Pons (tissue), 1 donor: ENCODE results near the gene TSHZ3.

ENCODE experiments used
- DNase-seq: peaks from one replicate; pipeline ENCODE4 v3.0.0-alpha.2; 2016; ENCODE audit warnings: low spot score

The TSHZ3 gene

DNA sequence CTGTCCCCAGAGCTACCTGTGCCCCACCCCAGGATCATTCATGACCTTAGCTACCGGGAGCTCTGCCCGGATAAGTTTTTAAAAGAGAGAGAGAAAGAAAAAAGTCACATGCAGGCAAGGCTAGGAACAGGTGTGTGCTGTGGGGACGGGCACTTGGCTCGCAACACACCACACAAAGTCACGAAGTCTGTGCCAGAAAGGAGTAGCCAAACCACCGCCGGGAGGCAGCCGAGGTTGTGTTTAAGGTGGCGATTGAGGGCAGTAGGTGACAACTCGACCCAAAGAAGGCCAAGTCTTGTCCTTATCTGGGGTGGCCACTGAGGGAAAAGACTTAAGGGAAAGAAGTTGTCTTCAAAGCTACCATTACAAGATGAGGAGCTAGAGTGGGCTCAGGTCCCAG, 4.6 kb upstream of the TSHZ3 start:
- no peak for DNase-seq

DNA sequence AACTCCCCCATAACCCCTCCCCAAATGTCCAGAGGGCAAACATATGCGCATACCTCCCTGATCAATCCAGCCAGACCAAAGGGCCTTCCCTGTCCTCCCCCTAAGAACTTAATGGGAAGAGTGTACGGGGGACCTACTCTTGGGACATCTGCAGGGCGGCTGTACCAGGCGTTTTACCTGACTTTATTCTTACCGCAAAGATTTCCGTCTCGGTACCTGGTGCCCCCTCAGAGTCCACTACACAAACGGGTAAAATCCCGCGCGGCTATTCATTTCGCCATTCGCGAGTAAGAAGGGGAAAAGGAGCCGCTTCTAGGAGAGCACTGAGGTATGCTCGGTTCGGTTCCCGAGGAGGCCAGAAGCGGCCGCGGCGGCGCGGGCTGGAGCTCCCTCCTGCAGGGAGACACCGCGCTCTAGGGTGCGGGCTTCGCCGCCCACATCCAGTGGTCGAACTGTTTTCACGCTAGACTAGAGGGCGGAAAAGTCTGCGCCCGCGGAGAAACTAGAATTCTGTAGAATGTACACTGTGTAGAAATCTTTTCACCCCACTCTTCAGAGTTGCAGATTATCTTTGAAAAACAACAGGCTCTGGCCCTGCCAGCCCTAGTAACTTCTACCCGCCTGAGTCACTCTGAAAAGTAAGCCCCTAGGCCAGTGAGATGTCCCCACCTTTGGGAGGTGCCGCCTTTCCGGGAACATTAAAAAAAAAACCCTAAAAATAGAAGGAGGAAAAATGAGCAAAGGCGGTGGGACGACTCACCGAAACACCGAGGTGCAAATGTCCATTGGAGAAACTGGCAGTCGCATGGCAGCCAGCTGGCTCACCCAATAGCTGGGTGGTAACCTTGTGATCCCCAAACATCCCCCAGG, 3.8 kb upstream of the TSHZ3 start:
- DNase-seq, result no peak

DNA sequence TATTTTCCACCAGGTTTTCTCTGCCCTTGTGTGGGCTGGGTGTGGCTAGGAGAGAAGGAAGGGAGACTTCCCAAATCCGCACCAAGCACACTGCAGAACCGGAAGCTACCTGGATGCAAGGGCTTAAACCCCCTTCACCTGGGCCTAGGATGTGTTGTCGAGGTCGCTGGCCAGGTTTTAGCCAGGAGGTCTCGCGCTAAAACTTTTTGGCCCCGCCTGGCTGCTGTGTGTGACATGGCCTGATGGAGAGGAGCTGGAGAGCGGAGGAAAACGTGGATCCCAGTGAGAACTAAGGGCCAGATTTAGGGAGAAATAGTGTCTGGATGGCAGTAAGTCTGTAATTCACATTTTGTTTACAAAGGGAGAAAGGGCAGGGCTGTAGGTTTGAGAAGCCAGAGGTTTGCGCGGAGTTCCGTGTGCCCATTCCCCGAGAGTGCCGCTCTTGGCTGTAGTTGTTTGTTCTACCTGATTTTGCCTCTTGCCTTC, 3.1 kb upstream of the TSHZ3 start:
- DNase-seq, result no peak

DNA sequence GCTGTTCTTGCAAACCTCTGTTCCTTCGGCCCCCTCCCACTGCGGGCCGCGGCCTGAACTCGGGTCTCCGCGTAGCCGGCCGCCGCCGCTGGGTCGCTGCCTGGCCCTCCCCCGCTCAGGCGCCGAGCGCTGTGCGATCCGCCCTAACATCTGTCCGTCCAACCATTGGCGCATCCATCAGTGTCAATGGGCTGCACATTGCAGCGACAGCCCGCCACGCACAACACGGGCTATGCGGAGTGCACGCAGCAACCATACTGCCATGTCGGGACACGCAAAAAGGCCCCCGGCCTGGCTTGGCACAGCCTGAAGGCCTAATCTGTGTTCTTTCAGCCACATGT, 2.6 kb upstream of the TSHZ3 start:
- DNase-seq, result no peak

DNA sequence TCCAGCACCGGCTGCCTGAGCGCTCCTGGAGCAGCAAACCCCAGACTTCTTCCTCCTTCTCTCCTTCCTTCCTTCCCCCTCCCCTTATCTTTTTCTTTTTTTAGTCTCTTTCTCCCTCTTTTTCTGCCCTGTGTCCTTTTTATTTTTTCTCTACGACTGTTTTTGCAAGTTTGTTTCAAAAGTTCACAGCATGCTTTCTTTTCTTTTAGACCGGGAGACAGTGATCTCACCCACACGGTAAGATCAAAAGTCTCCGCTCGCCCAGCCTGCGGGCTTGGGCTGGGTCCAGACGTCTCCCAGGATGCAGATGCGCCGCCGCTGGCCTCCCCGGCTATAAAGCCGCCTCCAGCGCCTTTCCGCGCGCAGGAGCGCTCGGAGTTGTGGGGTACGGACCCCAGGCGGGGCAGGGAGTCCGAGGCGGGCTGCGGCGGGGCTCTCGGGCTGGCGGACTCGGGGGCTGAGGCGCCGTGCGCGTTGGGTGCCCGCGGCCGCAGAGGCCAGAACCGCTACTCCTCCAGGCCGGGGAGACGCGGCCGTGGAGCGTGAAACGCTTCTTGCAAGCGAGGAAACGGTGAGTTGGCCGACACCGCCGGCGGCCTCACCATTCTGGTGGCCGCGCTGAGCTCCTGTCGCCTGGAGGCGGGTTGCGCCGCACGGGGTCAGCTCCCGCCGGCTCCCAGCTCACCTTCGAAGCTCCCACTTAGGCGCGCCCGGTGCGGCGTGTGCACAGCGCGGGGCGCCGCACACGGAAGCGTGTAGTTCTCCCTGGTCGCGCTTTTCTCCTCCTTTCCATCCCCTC, 2.0 kb upstream of the TSHZ3 start:
- DNase-seq, result no peak

DNA sequence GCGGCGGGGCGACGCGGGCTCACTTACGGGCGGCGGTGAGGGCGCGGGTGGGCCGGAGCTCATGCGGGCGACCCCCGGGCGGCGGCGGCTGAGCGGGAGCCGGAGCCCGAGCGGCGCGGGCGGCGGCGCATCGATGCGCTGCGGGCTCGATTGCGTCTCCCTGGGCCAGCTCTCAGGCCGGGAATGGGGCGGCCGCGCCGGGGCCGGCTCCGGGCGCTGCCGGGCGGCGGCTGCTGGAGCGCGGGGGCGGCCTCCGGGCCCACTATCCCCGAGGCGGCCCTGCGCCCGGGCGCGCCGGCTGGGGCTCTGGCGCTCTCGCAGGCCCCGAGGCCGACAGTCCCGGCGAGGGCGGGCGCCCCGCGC, 1.4 kb upstream of the TSHZ3 start:
- DNase-seq, result no peak

DNA sequence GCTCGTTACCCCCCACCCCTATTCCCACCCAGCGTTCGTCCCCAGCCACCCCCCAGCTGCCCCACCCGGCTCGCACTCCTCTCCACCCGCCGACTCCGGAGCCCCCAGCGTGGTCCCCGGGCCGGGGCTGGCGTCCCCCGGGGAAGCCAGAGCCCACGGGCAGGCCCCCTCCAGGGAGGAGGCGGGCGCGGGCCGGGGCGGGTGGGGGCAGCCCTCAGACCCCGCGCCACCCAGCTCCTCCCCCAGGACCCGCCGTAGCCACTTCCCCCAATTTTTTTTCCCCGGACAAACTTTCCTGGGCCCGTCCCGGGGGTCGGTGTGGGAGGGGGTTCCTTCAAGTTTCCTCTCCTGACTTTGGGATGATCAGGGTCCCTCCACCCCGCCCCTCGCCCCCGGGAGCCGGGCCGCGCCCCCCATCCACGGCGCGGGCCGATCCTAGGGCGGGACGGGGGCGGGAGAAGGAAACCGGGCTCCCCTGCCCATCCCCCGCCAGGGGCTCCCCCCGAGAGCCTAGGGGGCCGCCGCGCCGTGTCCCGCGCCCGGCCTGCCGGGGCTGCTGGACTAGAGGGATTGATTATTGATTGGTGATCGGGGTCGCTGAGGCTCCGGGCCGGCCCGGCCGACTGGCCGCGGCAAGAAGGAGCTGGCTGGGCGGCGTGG, 927 bp upstream of the TSHZ3 start:
- no peak for DNase-seq

- DNase-seq, result no peak
These were observed 616 bp downstream of the TSHZ3 start for GRCh38 chr19:31348481-31349159.

DNA sequence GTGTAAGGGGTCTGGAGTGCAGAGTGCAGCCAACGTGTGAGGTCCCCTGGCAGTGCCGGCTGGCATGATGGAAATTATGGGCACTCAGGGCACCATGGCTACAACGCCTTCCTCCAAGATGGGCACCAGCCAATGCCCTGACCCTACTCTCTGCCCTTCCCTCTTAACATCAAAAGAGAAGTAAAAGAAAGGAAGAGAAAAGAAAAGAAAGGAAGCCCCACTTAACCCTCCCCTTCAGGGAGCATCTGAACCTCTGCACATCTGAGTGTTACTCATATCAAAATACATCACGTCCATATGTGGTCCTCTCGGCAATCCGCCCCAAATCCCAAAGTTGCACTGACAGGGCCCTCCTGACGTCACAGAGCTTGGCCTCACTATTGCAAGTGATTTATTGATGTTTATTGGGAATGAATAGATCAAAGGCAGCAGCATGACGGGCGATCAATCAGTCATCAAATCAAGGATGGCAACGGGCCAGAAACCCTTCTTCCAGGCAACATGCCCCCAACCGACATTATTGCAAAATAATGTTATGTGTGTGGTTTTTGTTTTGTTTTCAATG, 1.3 kb downstream of the TSHZ3 start:
- no peak for DNase-seq

DNA sequence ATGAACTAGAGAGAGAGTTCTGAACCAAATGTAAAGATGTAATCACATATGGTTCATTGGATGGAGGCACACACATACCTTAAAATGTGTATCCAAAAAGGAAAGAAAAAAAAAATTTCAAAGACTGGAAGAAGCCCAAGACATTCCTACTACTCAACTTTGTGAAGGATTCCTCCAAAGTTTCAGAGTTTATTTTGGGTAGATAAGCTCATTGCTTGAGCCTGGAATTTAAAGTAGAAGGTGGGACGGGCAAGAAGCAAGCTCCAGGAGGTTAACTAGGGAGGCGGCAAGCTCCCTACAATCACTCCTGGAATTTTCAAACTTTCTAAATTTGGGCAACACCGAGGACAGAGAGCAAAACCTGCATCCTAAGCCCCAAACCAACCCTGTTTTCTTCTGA, 1.9 kb downstream of the TSHZ3 start:
- no peak for DNase-seq

GRCh38 chr19:31346184-31347059, 2.8 kb downstream of the TSHZ3 start:
- DNase-seq, result no peak

DNA sequence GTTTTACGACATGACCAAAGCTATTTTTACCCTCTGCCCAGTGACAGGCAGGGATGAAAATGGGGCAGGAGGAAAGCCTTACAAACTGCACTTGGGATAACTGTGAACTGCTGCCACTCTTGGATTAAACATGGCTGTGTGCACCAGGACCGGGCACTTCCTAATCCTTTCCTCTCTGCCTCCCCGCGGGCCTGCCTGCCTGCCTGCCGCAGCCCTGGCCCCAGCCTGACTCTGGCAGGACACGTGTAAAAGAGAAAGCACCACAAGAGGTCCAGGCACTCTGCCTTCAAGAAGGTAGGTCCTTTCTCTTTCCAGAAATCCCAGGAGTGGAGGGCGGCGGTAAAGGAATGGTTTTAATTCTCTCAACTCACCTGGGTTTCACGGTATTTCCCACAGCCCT, 4.8 kb downstream of the TSHZ3 start:
- no peak for DNase-seq

DNA sequence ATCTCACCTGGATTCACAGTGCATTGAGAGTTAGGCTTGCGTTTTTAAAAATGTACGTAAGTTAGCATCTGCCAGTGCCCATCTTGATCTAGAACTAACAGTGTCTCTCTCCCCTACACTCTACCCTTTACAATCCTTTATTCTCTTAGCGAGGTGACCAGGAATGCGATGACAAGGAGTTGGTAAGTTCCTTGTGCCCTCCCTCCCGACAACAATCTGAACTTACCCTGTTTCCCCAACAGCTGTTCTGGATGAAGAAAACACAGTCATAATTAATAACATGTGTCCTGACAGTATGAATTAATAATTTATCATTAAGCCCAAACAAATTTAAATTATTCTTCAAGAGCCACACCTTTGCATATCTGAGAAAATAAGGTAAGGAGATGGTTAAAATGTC, 6.3 kb downstream of the TSHZ3 start:
- DNase-seq, result no peak

DNA sequence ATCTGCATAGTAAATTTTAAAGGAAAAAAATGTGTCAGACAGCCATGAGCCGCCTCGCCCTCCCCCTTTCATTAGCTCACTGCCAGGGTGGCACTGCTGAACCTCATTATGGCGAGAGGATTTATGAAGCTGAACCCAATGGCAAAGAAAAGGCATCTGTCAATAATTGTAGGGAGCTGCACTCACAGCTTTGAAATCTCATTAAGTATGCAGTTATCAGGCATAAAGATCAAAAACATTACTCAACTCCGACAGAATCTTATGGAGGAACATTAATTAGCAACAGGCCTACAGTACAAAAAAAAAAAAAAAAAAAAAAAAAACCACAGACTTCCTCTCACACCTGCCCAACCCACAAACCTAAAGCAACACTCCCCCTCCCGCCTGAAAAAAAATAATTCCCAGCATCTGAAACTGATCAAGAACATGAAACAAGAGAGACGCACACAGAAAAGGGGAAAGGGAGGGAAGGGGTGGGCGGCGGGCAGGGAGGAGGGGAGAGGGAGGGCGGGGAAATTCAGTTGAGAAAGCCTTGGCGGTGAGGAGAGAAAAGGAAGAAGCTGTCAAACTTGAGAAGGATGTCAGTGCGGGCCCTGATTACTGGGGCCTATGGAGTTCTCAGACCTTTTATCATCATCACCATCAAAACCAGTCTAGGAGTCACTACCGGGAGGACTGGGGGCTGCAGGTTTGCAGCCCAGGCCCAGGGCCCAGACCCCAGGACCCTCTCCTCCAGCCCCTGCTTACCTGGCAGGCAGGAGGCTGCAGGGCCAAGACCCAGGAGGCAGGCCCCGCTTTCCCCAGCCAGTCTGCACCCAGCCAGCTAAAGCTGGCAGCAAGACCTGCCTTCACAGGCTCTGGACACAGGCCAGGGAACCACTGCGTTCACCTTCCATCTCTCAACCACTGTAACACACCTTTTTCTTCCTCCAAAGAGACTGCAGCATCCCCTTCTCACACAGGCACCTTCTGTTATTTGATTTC, 8.9 kb downstream of the TSHZ3 start:
- DNase-seq, result no peak

GRCh38 chr19:31339411-31339810, 9.8 kb downstream of the TSHZ3 start:
- DNase-seq, result no peak

DNA sequence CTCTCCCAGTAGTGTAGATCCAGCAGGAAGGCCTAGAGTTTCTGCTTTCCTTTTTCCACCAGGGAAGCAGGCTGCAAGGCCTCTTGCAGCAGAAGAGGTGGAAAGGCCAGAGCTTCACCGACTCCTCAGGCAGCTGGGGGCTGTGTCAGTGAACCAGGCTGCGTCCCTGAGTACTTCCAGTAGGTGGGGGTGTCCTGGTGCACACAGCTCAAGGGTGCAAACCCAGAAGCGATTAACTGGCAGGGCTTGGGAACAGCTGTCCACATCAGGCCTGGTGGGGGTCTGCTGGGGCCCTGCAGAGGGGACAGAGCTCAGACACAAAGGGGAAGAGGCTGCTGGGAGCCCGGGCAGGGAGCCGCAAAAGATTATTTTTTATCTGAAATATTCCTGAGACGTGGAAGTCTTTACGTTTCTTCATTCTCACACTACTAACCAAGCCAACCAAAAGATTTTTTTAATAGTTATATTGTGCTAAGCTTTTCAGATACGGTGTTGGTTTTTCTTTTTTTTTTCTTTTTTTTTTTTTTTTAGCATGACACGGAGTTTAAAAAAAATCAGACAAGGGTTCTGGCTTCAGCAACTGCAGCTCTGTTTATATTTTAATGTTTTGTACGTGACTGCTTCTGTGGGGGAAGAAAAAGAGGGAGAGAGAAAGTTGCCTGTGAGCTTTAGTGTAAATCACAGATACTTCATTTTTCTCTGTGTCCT, 11.0 kb downstream of the TSHZ3 start:
- DNase-seq, result no peak

DNA sequence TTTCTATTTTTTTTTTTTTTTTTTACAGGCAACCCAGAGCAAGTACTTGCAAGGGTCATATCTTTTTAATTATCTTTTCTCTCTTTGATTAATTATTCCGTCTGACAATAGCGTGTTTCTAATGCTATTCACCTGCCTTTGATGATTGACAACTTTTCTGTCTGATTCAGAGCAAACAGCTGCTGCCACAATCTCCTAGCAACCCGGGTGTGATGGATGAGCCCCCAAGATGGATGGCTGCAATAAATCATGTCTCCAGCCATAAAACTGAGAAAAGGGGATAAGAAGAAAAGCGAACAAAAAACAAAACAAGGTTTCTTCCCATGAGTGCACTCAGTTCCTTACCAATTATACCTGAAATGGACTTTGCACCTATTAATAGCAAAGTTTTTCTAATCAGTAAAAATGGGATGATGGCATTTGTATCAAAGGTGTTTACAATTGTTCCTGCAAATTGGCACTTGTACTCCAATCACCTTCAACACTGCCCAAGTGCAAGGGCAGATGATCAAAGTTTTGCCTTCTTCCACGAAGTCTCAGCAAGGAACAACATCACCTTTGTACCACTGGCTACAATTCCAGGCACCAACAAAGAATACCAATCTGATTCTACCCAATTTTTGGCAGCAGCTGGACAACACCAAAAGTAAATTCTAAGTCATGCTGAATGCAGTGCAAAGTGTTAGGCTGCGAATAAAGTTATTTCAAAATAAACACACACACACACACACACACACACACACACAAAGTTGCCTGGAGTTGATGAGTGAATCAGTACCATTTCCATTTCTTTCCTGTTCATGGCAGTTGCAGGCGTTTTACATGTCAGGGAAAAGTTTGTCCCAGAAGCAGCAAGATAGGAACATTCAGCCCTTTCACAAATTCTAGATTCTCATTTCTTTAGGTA, 12.0 kb downstream of the TSHZ3 start:
- no peak for DNase-seq

DNA sequence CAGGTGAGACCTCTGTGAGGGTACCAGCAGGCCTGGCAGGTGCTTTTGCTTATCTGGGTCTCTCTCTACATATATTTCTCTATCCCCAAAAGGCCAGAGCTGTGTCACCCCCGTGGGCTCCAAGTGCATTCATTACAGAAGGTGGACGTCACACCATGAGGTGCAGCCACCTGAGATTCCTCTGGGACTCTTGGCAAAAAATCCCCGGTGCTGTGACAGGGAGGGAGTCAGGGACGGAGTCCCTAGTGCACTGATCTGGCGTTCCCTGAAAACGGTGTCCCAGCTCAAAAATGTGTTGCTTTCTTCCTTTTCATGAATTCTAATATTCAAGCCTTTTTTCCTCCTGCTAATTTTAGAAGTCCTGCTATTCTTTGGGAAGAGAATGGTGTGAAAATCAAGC, 13.5 kb downstream of the TSHZ3 start:
- no peak for DNase-seq
